GM21723 (cell line): ENCODE results near the gene CLIP3.
A peak's percentile ranks its signal among the peaks of the same experiment; 100 is the strongest.
"Not testable (repeated sequence)": the region's sequence is repeated elsewhere in the genome, so short reads cannot be mapped to it uniquely, and the experiment has no call there.

Source experiments
- ATAC-seq: cut with Tn5 transposase; IDR thresholded peaks from one replicate; pipeline ENCODE4 v1.9.1; 2021; ENCODE audit warnings: mild to moderate bottlenecking, moderate library complexity; ENCODE audit not compliant: unreplicated experiment

CLIP3 gene

GRCh38 chr19:36049080-36049698, 16.5 kb upstream of the CLIP3 start:
- ATAC-seq = no peak

GRCh38 chr19:36047835-36048234, 15.2 kb upstream of the CLIP3 start:
- no peak for ATAC-seq

GRCh38 chr19:36046443-36047050, 13.9 kb upstream of the CLIP3 start:
- ATAC-seq = no peak

- ATAC-seq = no peak
These were observed 11.3 kb upstream of the CLIP3 start for GRCh38 chr19:36043952-36044351.

- no peak for ATAC-seq
These were observed 9.2 kb upstream of the CLIP3 start for GRCh38 chr19:36041831-36042230.

GRCh38 chr19:36041092-36041491, 8.4 kb upstream of the CLIP3 start:
- not testable (repeated sequence) for ATAC-seq

GRCh38 chr19:36040495-36040894, 7.8 kb upstream of the CLIP3 start:
- ATAC-seq = no peak

GRCh38 chr19:36031308-36031707, 1.4 kb downstream of the CLIP3 start:
- no peak for ATAC-seq

GRCh38 chr19:36030264-36031148, 2.2 kb downstream of the CLIP3 start:
- ATAC-seq = no peak

- no peak for ATAC-seq
These were observed 4.2 kb downstream of the CLIP3 start for GRCh38 chr19:36028313-36029041.

GRCh38 chr19:36027696-36028095, 5.0 kb downstream of the CLIP3 start:
- no peak for ATAC-seq

- ATAC-seq = no peak
These were observed 6.4 kb downstream of the CLIP3 start for GRCh38 chr19:36026091-36026876.

GRCh38 chr19:36025541-36025940, 7.1 kb downstream of the CLIP3 start:
- ATAC-seq = no peak

GRCh38 chr19:36023432-36023831, 9.2 kb downstream of the CLIP3 start:
- ATAC-seq = no peak

- no peak for ATAC-seq
These were observed 13.5 kb downstream of the CLIP3 start for GRCh38 chr19:36019061-36019670.

- ATAC-seq = peak; percentile 94
These were observed 18.4 kb downstream of the CLIP3 start, which contains the start of gene ALKBH6 for GRCh38 chr19:36014012-36014924. Gene ALKBH6, minus strand, starts transcription at chr19:36014213. Its CDS starts 816 bp downstream, at chr19:36013397.

GRCh38 chr19:36013280-36014011, 19.2 kb downstream of the CLIP3 start:
- ATAC-seq = no peak

- no peak for ATAC-seq
These were observed 22.3 kb downstream of the CLIP3 start for GRCh38 chr19:36010402-36010801.
